Esophagus muscularis mucosa (tissue), 4 donors: ENCODE measurements around the gene PODXL2. TPM values are rescaled to one million over a fixed set of nuclear protein-coding genes. Genes with fewer than 3 reads are reported as not detected.
A peak's percentile ranks its signal among the peaks of the same experiment; 100 is the strongest.
"Not testable (repeated sequence)": the region's sequence is repeated elsewhere in the genome, so short reads cannot be mapped to it uniquely, and the experiment has no call there.

Experiments used
- DNase-seq: peaks from one replicate; pipeline ENCODE4 v3.0.0-alpha.2; 2017; ENCODE audit errors: extremely low spot score
- H3K27ac ChIP-seq, 4 donors: fragments of 200-600 bp; sonication (generic); replicated peaks in 1 of 4; 1 replicate in 3 of 4; 2 replicates in 1 of 4; pipeline ENCODE4 v1.5.1; 2016 to 2019; ENCODE audit warnings: mild to moderate bottlenecking in 1 of 4
- H3K27me3 ChIP-seq, 4 donors: fragments of 200-600 bp; sonication (generic); one replicate each; pipeline versions ENCODE4 v1.5.1 to v1.6.0; 2016 to 2019
- H3K36me3 ChIP-seq, 4 donors: fragments of 200-600 bp; sonication (generic); one replicate each; pipeline ENCODE4 v1.5.1; 2016 to 2019
- H3K4me1 ChIP-seq, 4 donors: fragments of 200-600 bp; sonication (generic); one replicate each; pipeline ENCODE4 v1.5.1; 2016 to 2019
- H3K4me3 ChIP-seq, 4 donors: fragments of 200-600 bp; sonication (generic); 1 replicate in 2 of 4; 2 replicates in 2 of 4; pipeline ENCODE4 v1.5.1; 2016 to 2019; ENCODE audit warnings: mild to moderate bottlenecking in 4 of 4, moderate library complexity in 1 of 4
- H3K9me3 ChIP-seq, 4 donors: fragments of 200-600 bp; sonication (generic); 1 replicate in 3 of 4; 2 replicates in 1 of 4; pipeline ENCODE4 v1.5.1; 2016 to 2019
- EP300 ChIP-seq: sonication (generic); formaldehyde crosslinking; IDR thresholded peaks from one replicate; pipeline ENCODE4 v1.6.1; 2017; ENCODE audit warnings: antibody characterized with exemption
- POLR2A ChIP-seq: fragments of 450-650 bp; IDR thresholded peaks from one replicate; pipeline ENCODE4 v1.6.1; 2017; ENCODE audit warnings: antibody characterized with exemption, moderate library complexity, mild to moderate bottlenecking, low read depth
- POLR2AphosphoS5 ChIP-seq, 2 donors: sonication (generic); formaldehyde crosslinking; IDR thresholded peaks; one replicate each; pipeline ENCODE4 v1.6.1; 2017; ENCODE audit warnings: antibody characterized with exemption in 2 of 2
- WGBS: methylation state at CpG from one replicate; pipeline ENCODE4 v1.1.5; 2018; 5-methylcytosine and 5-hydroxymethylcytosine counted together
- intact Hi-C: fragments of 100-400 bp; cut with DNase I; formaldehyde crosslinking; loops from one replicate; pipeline ENCODE4 v1.15.1; 2023
- total RNA-seq, 4 donors: library from RNA; depleted of rRNA; stranded (reverse); fragments of >200 nt; gene quantifications; one replicate each; pipeline versions ENCODE4 v1.1.0 to v1.2.1, GENCODE V29; 2016
- TF ChIP-seq, protein P1 (sequence below), 3 experiments: fragments of 200-600 bp in 2 of 3; fragments of 450-650 bp in 1 of 3; sonication (generic) in 2 of 3; IDR thresholded peaks; one replicate each; pipeline ENCODE4 v1.5.1; 2017 to 2019; ENCODE audit warnings: antibody characterized with exemption in 3 of 3, mild to moderate bottlenecking in 2 of 3, moderate library complexity in 1 of 3

The PODXL2 gene
- total RNA-seq, 4 donors from 2014 or later, result 1.7 to 3.1 (median 2.5) TPM

DNA sequence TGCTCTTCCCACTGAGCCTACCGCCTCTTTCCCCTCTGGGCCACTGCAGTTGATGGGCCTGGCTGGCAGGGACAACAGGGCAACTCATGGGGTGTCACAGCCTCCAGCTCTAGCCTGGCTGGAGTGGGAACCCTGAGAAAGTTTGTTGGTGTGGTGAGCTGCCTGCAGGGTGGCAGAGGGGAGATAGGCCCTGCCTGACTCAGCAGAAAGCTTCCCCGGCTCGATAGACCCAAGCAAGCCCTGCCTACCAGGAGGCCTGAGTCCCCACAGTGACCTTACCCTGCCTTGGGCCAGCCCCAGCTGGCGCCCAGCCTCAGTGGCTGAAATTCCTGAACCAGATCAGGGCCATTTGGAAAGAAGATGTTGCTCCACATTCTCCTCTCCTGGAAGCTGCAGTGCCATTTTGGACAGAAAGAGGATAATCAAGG lies 73.2 kb downstream of the PODXL2 start:
- peaks cover 61 to 67% (median 65%) of the 10 kb centered on the region in 4 donors for H3K4me1 ChIP-seq
- intact Hi-C loops, result no loop called here
- peak overlapping the region; percentile 64 to 95 (median 92) for H3K27ac ChIP-seq
- H3K4me3 ChIP-seq, result no peak overlapping the region
- DNase-seq, result no peak
- H3K9me3 ChIP-seq, result no peaks in the 10 kb centered on the region
- H3K27me3 ChIP-seq, result no peaks in the 10 kb centered on the region
- 33% methylated on average over 3 of the region's 4 CpGs for WGBS
- no peak for TF ChIP-seq POLR2AphosphoS5 (IDR thresholded peaks at IDR 0.05)
- no peak for TF ChIP-seq POLR2A
- TF ChIP-seq, protein P1, sequence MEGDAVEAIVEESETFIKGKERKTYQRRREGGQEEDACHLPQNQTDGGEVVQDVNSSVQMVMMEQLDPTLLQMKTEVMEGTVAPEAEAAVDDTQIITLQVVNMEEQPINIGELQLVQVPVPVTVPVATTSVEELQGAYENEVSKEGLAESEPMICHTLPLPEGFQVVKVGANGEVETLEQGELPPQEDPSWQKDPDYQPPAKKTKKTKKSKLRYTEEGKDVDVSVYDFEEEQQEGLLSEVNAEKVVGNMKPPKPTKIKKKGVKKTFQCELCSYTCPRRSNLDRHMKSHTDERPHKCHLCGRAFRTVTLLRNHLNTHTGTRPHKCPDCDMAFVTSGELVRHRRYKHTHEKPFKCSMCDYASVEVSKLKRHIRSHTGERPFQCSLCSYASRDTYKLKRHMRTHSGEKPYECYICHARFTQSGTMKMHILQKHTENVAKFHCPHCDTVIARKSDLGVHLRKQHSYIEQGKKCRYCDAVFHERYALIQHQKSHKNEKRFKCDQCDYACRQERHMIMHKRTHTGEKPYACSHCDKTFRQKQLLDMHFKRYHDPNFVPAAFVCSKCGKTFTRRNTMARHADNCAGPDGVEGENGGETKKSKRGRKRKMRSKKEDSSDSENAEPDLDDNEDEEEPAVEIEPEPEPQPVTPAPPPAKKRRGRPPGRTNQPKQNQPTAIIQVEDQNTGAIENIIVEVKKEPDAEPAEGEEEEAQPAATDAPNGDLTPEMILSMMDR (IDR thresholded peaks at IDR 0.05), result no peak
- no peak for TF ChIP-seq EP300
- H3K36me3 ChIP-seq, result peaks cover 0 to 25% (median 10%) of the 10 kb centered on the region in 4 donors

DNA sequence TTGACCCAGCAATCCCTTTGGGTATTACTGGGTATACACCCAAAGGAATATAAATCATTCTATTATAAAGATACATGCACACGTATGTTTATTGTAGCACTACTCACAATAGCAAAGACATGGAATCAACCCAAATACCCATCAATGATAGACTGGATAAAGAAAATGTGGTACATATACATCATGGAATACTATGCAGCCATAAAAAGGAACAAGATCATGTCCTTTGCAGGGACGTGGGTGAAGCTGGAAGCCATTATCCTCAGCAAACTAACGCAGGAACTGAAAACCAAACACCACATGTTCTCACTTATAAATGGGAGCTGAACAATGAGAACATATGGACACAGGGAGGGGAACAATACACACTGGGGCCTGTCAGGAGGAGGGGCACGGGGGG lies 75.9 kb downstream of the PODXL2 start:
- H3K27ac ChIP-seq, DNase-seq, H3K27me3 ChIP-seq, intact Hi-C loops, H3K9me3 ChIP-seq, H3K4me3 ChIP-seq: not testable (repeated sequence)
- WGBS, result 92% methylated on average over 4 of the region's 4 CpGs
- Histone ChIP-seq H3K36me3 (peaks cover 0 to 25% (median 10%) of the 10 kb centered on the region in 4 donors), H3K4me1 (peaks cover 54 to 66% (median 62%) of the 10 kb centered on the region in 4 donors)

DNA sequence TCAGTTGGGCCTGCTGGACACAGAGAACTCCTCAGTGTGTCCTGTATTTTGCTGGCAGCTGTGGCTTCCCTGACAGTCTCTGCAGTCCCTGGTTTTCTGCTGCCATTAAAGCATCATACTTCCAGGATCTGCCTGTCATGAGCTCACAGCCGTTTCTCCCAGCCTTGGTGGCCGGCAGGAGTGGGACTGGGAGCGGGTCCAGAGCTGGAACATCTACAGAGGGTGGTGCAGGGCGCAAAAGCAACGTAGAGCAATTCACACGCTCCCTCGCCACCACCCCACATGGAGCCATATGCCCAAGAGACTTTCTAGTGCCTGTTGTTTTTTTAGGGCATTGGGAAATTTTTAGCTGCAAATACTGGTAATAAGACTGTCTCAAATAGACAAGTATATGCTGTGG lies 77.3 kb downstream of the PODXL2 start:
- Histone ChIP-seq H3K27ac (peak overlapping the region; percentile 49 to 71 (median 62)), H3K4me1 (peaks cover 54 to 67% (median 63%) of the 10 kb centered on the region in 4 donors), H3K4me3 (no peak overlapping the region), H3K27me3 (no peaks in the 10 kb centered on the region), H3K36me3 (peaks cover 0 to 25% (median 12%) of the 10 kb centered on the region in 4 donors), H3K9me3 (no peaks in the 10 kb centered on the region)
- no peak for TF ChIP-seq POLR2AphosphoS5 (IDR thresholded peaks at IDR 0.05)
- no peak for TF ChIP-seq POLR2A
- TF ChIP-seq, protein P1 (IDR thresholded peaks at IDR 0.05), result no peak
- TF ChIP-seq EP300, result no peak
- whole genome bisulfite sequencing, result 85% methylated on average over 5 of the region's 7 CpGs
- intact Hi-C loops, result no loop called here
- no peak for DNase-seq

DNA sequence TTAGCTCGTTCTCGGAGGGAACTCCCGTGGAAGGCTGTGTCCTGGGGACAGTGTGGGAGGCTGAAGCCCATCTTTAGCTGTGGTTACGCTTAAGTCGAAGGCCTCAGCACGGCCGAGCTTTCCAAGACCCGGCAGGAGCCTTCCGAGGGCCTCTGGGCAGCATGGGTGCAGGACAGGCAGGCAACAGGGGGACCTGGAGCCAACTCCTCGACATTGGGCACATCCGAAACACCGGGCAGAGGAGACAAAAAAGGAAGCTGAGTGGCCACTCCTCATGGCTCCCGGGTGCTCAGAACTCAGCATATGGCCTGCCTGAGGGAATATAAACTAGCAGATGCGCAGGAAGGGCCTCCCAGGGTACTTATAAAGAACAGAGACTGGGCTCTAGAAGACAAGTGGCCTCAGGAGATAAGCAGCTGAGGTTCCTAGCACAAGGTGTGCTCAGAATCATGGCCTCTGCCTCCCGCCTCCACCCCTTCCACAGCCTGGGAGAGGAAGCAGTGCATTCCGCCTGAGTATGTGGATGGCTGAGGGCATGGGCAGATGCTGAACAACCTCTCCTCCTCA lies 77.9 kb downstream of the PODXL2 start:
- peak overlapping the region; percentile 49 to 71 (median 62) for H3K27ac ChIP-seq
- TF ChIP-seq, protein P1 (IDR thresholded peaks at IDR 0.05), result no peak
- TF ChIP-seq POLR2A, result no peak
- TF ChIP-seq EP300, result no peak
- no peak for TF ChIP-seq POLR2AphosphoS5 (IDR thresholded peaks at IDR 0.05)
- peaks cover 49 to 62% (median 59%) of the 10 kb centered on the region in 4 donors for H3K4me1 ChIP-seq
- H3K4me3 ChIP-seq, result no peak overlapping the region
- no peaks in the 10 kb centered on the region for H3K9me3 ChIP-seq
- 88% methylated on average over 16 of the region's 16 CpGs for WGBS
- peaks cover 0 to 26% (median 12%) of the 10 kb centered on the region in 4 donors for H3K36me3 ChIP-seq
- no peaks in the 10 kb centered on the region for H3K27me3 ChIP-seq
- intact Hi-C loops, result no loop called here
- no peak for DNase-seq

DNA sequence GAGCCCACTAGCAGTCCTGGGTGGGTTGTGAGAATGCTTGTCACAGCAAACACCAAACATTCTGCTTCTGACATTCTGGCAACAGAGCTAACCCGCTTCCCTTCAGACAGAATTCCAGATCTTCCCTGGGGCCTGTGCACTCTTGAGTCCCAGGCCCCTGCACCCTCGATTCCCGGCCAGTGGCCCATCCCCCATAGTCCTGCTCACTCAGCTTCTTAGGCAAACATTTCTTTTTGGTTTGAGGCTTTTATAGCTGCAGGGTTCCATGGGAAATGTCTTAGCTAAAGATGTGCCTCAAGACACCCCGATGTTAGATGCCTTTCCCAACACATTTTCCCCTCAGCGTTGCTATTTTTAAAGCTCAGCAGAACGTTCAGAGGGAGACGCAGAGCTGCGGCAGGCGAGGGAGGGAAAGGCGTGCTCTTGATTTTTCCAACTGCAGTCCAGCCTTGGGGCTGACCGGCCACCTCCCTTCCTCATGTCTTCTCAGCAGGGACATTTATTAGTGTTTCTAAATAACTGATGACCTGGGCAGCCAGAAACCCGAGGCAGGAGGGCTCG lies 78.9 kb downstream of the PODXL2 start:
- peak in 1 of 2 donors; percentile 53 for TF ChIP-seq POLR2AphosphoS5 (IDR thresholded peaks at IDR 0.05)
- TF ChIP-seq, protein P1 (IDR thresholded peaks at IDR 0.05), result no peak
- H3K27me3 ChIP-seq, result no peaks in the 10 kb centered on the region
- peaks cover 0 to 32% (median 12%) of the 10 kb centered on the region in 4 donors for H3K36me3 ChIP-seq
- peaks cover 47 to 62% (median 58%) of the 10 kb centered on the region in 4 donors for H3K4me1 ChIP-seq
- peak overlapping the region; percentile 49 to 73 (median 70) for H3K27ac ChIP-seq
- intact Hi-C loops, result no loop called here
- H3K9me3 ChIP-seq, result no peaks in the 10 kb centered on the region
- H3K4me3 ChIP-seq, result no peak overlapping the region
- no peak for DNase-seq
- 29% methylated on average over 13 of the region's 13 CpGs for WGBS
